GM23248 (cell line): Measurements from ENCODE around the gene ERH.

Source experiments
- EZH2 ChIP-seq: fragments of 200-600 bp; sonication (generic); IDR thresholded peaks from 2 replicates; pipeline ENCODE4 v1.6.1; 2018; ENCODE audit warnings: antibody characterized with exemption, mild to moderate bottlenecking; ENCODE audit not compliant: insufficient read depth, poor library complexity, severe bottlenecking
- EZH2phosphoT487 ChIP-seq: fragments of 200-600 bp; sonication (generic); IDR thresholded peaks from 2 replicates; pipeline ENCODE4 v1.6.1; 2018; ENCODE audit warnings: antibody characterized with exemption, moderate library complexity, mild to moderate bottlenecking, low read depth; ENCODE audit not compliant: insufficient read depth

- TF ChIP-seq EZH2: no peak
- TF ChIP-seq EZH2phosphoT487: no peak
Observed at GRCh38 chr14:69360438-69361108, 37.5 kb downstream of the ERH start.
